Activated T-cell treated with anti-CD3 and anti-CD28 coated beads for 24 hours (primary cell): ENCODE data around the gene LMF1.

Experiments used
- DNase-seq: peaks from one replicate; pipeline ENCODE4 v3.0.0-alpha.2; 2020; ENCODE audit warnings: low read depth

The LMF1 gene

GRCh38 chr16:813204-813915 lies 157.4 kb downstream of the LMF1 start:
- peak; percentile 42 for DNase-seq

- DNase-seq, result no peak
Measured at GRCh38 chr16:808085-808386, 162.7 kb downstream of the LMF1 start.

- peak; percentile 81 for DNase-seq
Measured at GRCh38 chr16:807347-808084, 163.3 kb downstream of the LMF1 start.

GRCh38 chr16:805474-805873 lies 165.3 kb downstream of the LMF1 start:
- DNase-seq, result no peak

GRCh38 chr16:804193-805048 lies 166.4 kb downstream of the LMF1 start:
- no peak for DNase-seq

GRCh38 chr16:803754-804080 lies 167.1 kb downstream of the LMF1 start:
- no peak for DNase-seq
